ENCODE data around the gene FAM98B. TPM values are rescaled to one million over a fixed set of nuclear protein-coding genes. Genes with fewer than 3 reads are reported as not detected.

The FAM98B gene
- polyA plus RNA-seq, 1 of the 3 experiments (the other 2 are of a cell fraction): 5.7 TPM

DNA sequence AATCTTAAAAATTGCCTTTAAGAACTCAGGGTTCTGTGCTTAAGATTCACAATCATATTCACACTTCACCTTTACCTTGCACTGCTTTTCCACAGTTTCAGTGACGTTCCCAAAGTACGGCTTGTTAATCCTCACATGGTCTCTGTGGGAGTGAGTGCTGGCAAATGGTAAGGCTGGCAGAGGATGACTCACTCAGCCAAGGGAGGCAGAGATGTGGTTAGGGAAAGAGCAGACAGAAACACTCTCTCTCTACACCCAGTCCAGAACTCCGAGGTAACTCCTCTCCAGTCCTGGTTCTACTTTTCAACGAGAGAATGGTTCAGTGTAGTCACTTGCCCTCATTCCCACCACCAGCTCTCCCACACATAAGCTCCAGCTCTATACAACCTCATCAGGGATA is 77.6 kb downstream of the FAM98B start:
- Histone ChIP-seq H3K79me2 (ENCODE audit: insufficient read depth) (no peaks in the 10 kb centered on the region), H4K20me1 (ENCODE audit: insufficient read depth) (no peaks in the 10 kb centered on the region), H3K4me3 (ENCODE audit: low read depth in 2 of 2, low read length in 1 of 2) (no peak overlapping the region), H3F3A (replicated peaks; ENCODE audit: insufficient read depth) (peaks cover 12% of the 10 kb centered on the region), H3K4me1 (ENCODE audit: control insufficient read depth in 1 of 2, insufficient read depth in 2 of 2, low read depth in 1 of 2, low read length in 1 of 2) (peaks cover 0 to 15% of the 10 kb centered on the region in 2 experiments; a peak in 1 of 4 replicates), H3K9me2 (no peaks in the 10 kb centered on the region), H3K27me3 (ENCODE audit: insufficient read depth) (no peaks in the 10 kb centered on the region), H2AFZ (ENCODE audit: low read depth) (0 out of 2 replicates have a peak overlapping the region, but pooled peaks have one; percentile 23), H3K4me2 (peak overlapping the region; percentile 29; the same call in 1 of the 2 replicates), H3K9me3 (no peaks in the 10 kb centered on the region), H3K36me3 (replicated peaks in 1 of 2; ENCODE audit: control insufficient read depth in 1 of 2, insufficient read depth in 2 of 2, low read length in 1 of 2) (no peaks in the 10 kb centered on the region), H3K27ac (ENCODE audit: low read depth in 2 of 2, low read length in 1 of 2) (peak overlapping the region in 1 of 2 experiments; percentile 19; a peak in 1 of 4 replicates), H3K9ac (no peak overlapping the region)
- ChIA-PET CTCF (interaction anchor here (1.0 to 3.4 kb wide), 3 partner anchors 10 to 168 kb away, joined by 3 to 16 read pairs (median 4); partner anchors contain the start of gene RASGRP1), POLR2A (no interaction called here)
- no peak for DNase-seq
- WGBS (ENCODE audit: low lambda C conversion rate): 16% methylated on average over 4 of the region's 4 CpGs
- TF ChIP-seq, protein P1, sequence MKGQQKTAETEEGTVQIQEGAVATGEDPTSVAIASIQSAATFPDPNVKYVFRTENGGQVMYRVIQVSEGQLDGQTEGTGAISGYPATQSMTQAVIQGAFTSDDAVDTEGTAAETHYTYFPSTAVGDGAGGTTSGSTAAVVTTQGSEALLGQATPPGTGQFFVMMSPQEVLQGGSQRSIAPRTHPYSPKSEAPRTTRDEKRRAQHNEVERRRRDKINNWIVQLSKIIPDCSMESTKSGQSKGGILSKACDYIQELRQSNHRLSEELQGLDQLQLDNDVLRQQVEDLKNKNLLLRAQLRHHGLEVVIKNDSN (IDR thresholded peaks at IDR 0.05; ENCODE audit: borderline replicate concordance, low read depth): peak; percentile 47; the same call in 1 of the 2 replicates
- no peak for TF ChIP-seq NFIC (IDR thresholded peaks at IDR 0.05; ENCODE audit: borderline replicate concordance)
- TF ChIP-seq JUND (IDR thresholded peaks at IDR 0.05): peak; percentile 70; the same call in 1 of the 2 replicates
- TF ChIP-seq FOSL2 (IDR thresholded peaks at IDR 0.05; ENCODE audit: borderline replicate concordance, low read depth): peak; percentile 73; the same call in 1 of the 2 replicates

DNA sequence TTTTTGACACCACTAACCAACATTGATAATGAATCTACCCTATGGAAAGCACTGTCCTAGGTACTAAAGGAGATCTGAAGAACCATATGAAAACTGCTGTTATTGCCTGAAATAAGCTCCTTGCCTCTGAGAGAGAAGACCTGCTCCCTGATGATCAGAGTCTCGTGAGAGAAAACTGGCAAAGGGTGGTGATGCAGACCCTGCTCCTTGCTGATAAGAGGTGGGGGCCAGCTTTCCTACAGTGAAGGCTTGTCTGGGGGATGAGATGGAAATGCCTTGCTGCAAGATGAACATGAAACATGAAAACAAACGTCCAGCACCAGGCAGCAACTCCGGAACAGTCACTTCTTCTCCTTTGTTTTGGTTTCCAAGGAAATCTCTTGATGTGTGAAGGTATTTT is 78.8 kb downstream of the FAM98B start:
- TF ChIP-seq, protein P2, sequence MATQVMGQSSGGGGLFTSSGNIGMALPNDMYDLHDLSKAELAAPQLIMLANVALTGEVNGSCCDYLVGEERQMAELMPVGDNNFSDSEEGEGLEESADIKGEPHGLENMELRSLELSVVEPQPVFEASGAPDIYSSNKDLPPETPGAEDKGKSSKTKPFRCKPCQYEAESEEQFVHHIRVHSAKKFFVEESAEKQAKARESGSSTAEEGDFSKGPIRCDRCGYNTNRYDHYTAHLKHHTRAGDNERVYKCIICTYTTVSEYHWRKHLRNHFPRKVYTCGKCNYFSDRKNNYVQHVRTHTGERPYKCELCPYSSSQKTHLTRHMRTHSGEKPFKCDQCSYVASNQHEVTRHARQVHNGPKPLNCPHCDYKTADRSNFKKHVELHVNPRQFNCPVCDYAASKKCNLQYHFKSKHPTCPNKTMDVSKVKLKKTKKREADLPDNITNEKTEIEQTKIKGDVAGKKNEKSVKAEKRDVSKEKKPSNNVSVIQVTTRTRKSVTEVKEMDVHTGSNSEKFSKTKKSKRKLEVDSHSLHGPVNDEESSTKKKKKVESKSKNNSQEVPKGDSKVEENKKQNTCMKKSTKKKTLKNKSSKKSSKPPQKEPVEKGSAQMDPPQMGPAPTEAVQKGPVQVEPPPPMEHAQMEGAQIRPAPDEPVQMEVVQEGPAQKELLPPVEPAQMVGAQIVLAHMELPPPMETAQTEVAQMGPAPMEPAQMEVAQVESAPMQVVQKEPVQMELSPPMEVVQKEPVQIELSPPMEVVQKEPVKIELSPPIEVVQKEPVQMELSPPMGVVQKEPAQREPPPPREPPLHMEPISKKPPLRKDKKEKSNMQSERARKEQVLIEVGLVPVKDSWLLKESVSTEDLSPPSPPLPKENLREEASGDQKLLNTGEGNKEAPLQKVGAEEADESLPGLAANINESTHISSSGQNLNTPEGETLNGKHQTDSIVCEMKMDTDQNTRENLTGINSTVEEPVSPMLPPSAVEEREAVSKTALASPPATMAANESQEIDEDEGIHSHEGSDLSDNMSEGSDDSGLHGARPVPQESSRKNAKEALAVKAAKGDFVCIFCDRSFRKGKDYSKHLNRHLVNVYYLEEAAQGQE (IDR thresholded peaks at IDR 0.05; ENCODE audit: low read depth, low read length): no peak
- TF ChIP-seq EZH2phosphoT487 (IDR thresholded peaks at IDR 0.05; ENCODE audit: borderline replicate concordance, low read depth): no peak
- TF ChIP-seq POLR2AphosphoS5 (IDR thresholded peaks at IDR 0.05; ENCODE audit: low read depth, low read length): no peak
- Histone ChIP-seq H3K4me3 (ENCODE audit: low read depth in 2 of 2, low read length in 1 of 2) (no peak overlapping the region), H3K27me3 (ENCODE audit: insufficient read depth) (no peaks in the 10 kb centered on the region), H3K9me3 (no peaks in the 10 kb centered on the region), H3F3A (replicated peaks; ENCODE audit: insufficient read depth) (peaks cover 16% of the 10 kb centered on the region), H3K79me2 (ENCODE audit: insufficient read depth) (no peaks in the 10 kb centered on the region), H3K36me3 (replicated peaks in 1 of 2; ENCODE audit: control insufficient read depth in 1 of 2, insufficient read depth in 2 of 2, low read length in 1 of 2) (no peaks in the 10 kb centered on the region), H3K4me2 (no peak overlapping the region), H3K9me2 (no peaks in the 10 kb centered on the region), H2AFZ (ENCODE audit: low read depth) (no peak overlapping the region), H3K9ac (no peak overlapping the region), H4K20me1 (ENCODE audit: insufficient read depth) (no peaks in the 10 kb centered on the region), H3K4me1 (ENCODE audit: control insufficient read depth in 1 of 2, insufficient read depth in 2 of 2, low read depth in 1 of 2, low read length in 1 of 2) (peaks cover 0 to 15% of the 10 kb centered on the region in 2 experiments; a peak in 1 of 4 replicates), H3K27ac (ENCODE audit: low read depth in 2 of 2, low read length in 1 of 2) (no peak overlapping the region)
- no peak for DNase-seq
- WGBS (ENCODE audit: low lambda C conversion rate): 57% methylated on average over 3 of the region's 3 CpGs
- CTCF ChIA-PET: interaction anchor here (2.1 to 3.4 kb wide), 2 partner anchors 31 to 167 kb away, joined by 4 to 16 read pairs; partner anchors contain the start of gene RASGRP1
- POLR2A ChIA-PET: no interaction called here

Measured in SK-N-SH (cell line).